OCI-LY1 (cell line): ENCODE results near the gene TMEM79.

Experiments used
- EZH2 ChIP-seq: fragments of 200-600 bp; sonication (generic), shearing (Covaris generic); IDR thresholded peaks from 2 replicates; pipeline ENCODE4 v1.8.0; 2017; ENCODE audit warnings: borderline replicate concordance, mixed run types, mild to moderate bottlenecking, antibody characterized with exemption, low read length, moderate library complexity, mixed read lengths
- TF ChIP-seq, protein P1 (sequence below): fragments of 200-600 bp; sonication (generic), shearing (Covaris generic); IDR thresholded peaks from 2 replicates; pipeline ENCODE4 v1.5.1; 2017; ENCODE audit warnings: mild to moderate bottlenecking, antibody characterized with exemption, low read length, moderate library complexity, mixed read lengths

DNA sequence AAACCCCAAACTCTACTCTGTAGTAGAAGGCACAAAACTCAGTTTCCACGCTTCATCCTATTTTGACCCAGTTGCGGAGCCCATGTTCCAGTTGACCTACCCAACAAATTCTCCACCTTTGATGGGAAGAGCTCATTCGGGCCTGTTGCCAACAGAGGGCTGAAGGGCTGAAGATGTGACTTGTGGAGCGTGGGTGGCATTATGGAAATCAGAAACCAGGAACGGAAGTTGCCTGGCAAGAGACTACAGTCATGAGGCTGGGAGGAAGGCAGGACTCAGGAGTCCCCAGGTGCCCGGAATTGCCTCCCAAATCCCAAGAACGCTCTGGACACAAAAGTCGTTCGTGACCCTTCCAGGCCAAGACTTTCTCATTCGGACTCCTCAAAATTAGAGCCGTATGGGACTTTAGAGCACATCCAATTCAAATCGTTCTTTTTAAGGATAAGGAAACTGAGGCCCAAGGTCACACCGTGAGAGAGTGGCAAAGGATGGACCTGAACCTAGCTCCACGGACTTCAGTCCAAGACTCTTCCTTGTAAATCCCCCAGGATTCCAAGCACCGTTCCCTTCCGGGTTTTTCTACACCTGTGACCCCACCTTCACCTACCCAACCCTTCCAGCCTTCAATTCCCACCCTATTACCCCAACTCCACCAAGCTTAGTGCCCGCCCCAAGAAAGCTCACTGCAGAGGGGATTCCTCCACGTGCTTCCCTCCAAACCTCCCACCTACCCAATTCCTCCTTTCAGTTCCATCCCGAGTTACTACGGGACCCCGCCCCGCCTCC lies 2.2 kb upstream of the TMEM79 start:
- TF ChIP-seq, protein P1, sequence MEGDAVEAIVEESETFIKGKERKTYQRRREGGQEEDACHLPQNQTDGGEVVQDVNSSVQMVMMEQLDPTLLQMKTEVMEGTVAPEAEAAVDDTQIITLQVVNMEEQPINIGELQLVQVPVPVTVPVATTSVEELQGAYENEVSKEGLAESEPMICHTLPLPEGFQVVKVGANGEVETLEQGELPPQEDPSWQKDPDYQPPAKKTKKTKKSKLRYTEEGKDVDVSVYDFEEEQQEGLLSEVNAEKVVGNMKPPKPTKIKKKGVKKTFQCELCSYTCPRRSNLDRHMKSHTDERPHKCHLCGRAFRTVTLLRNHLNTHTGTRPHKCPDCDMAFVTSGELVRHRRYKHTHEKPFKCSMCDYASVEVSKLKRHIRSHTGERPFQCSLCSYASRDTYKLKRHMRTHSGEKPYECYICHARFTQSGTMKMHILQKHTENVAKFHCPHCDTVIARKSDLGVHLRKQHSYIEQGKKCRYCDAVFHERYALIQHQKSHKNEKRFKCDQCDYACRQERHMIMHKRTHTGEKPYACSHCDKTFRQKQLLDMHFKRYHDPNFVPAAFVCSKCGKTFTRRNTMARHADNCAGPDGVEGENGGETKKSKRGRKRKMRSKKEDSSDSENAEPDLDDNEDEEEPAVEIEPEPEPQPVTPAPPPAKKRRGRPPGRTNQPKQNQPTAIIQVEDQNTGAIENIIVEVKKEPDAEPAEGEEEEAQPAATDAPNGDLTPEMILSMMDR = no peak
- no peak for TF ChIP-seq EZH2
